GM13976 (cell line): ENCODE data around the gene RNF40.

ENCODE experiments used
- DNase-seq: peaks from one replicate; pipeline ENCODE4 v3.0.0; 2012; ENCODE audit warnings: low spot score
- CTCF ChIP-seq: IDR thresholded peaks from 2 replicates; pipeline ENCODE4 v1.5.1; 2012; ENCODE audit warnings: borderline replicate concordance, mild to moderate bottlenecking; ENCODE audit not compliant: insufficient read depth; ENCODE audit errors: extremely low read depth, missing control alignments, control extremely low read depth
- in situ Hi-C: fragments of 300-500 bp; cut with MboI; formaldehyde crosslinking; loops from one replicate; pipeline ENCODE4 v1.12.0; 2022; ENCODE audit warnings: low sequenced_read_pairs, mixed read lengths, inconsistent platforms; ENCODE audit not compliant: unreplicated experiment

The RNF40 gene

GRCh38 chr16:30767767-30768465 is 5.8 kb downstream of the RNF40 start:
- no peak for TF ChIP-seq CTCF
- in situ Hi-C loops, result no loop called here
- no peak for DNase-seq

GRCh38 chr16:30768583-30769181 is 6.6 kb downstream of the RNF40 start:
- in situ Hi-C loops, result no loop called here

GRCh38 chr16:30769379-30770089 is 7.4 kb downstream of the RNF40 start:
- no peak for TF ChIP-seq CTCF
- in situ Hi-C loops, result no loop called here
- DNase-seq, result no peak

More at GRCh38 chr16:30768583-30769181, 6.6 kb downstream of the RNF40 start:
- TF ChIP-seq CTCF, result no peak
- DNase-seq, result no peak

GRCh38 chr16:30771726-30772125 is 9.6 kb downstream of the RNF40 start:
- no peak for TF ChIP-seq CTCF
- in situ Hi-C loops, result no loop called here
- no peak for DNase-seq

GRCh38 chr16:30773826-30774225 is 11.7 kb downstream of the RNF40 start:
- in situ Hi-C loops, result no loop called here
- no peak for DNase-seq
- TF ChIP-seq CTCF, result no peak

- no peak for TF ChIP-seq CTCF
- no peak for DNase-seq
- in situ Hi-C loops, result no loop called here
These were observed 12.4 kb downstream of the RNF40 start for GRCh38 chr16:30774367-30775130.
